ENCODE results near the gene CYBRD1. TPM values are rescaled to one million over a fixed set of nuclear protein-coding genes. Genes with fewer than 3 reads are reported as not detected.

CYBRD1 gene
- total RNA-seq, 1 experiment from 2014 or later, result 7.9 TPM

DNA sequence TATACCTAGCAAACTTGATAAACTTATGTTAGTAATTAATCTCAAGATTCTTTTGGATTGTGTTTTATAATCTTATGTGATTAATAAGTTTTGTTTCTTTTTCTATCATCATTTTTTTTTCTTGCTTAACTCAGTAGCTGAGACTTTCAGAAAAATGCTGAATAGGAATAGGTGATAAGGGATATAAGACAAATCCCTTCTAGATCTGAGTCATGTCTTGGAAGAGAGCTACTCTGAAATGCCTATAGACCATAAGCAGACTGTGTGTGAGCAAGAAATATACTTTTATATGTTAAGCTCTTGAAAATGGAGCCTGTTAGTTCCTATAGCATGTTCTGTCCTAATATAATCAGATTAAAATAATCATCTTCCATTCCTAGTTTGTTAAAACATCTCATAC is 29.6 kb downstream of the CYBRD1 start:
- CTCF ChIA-PET, result no interaction called here
- 0 out of 2 replicates have a peak, but pooled peaks cover 3% of the 10 kb centered on the region for H3K36me3 Mint-ChIP-seq
- POLR2A ChIA-PET, result no interaction called here
- H3K27ac Mint-ChIP-seq, result no peak overlapping the region
- no peaks in the 10 kb centered on the region for H3K27me3 Mint-ChIP-seq (ENCODE audit: low read depth)
- no peak for DNase-seq (ENCODE audit: low spot score)
- H3K4me3 Mint-ChIP-seq, result no peak overlapping the region
- ATAC-seq, result no peak
- H3K4me1 Mint-ChIP-seq, result no peaks in the 10 kb centered on the region
- TF ChIP-seq FOXJ3 (CRISPR knock-in tag; IDR thresholded peaks at IDR 0.05; ENCODE audit: borderline replicate concordance) (no peak), ELF4 (CRISPR knock-in tag; IDR thresholded peaks at IDR 0.05; ENCODE audit: low read depth) (no peak), GTF2I (CRISPR knock-in tag; conservative IDR thresholded peaks at IDR 0.05) (no peak), NFE2L1 (CRISPR knock-in tag; IDR thresholded peaks at IDR 0.05) (no peak), EMX1 (CRISPR knock-in tag; IDR thresholded peaks at IDR 0.05) (no peak), ZMAT4 (CRISPR knock-in tag; IDR thresholded peaks at IDR 0.05) (no peak), ZBTB21 (CRISPR knock-in tag; IDR thresholded peaks at IDR 0.05; ENCODE audit: borderline replicate concordance) (no peak), ZNF138 (CRISPR knock-in tag; conservative IDR thresholded peaks at IDR 0.05) (no peak), ESRRA (CRISPR knock-in tag; IDR thresholded peaks at IDR 0.05; ENCODE audit: borderline replicate concordance) (no peak), TEAD1 (CRISPR knock-in tag; IDR thresholded peaks at IDR 0.05) (no peak), ZNF425 (CRISPR knock-in tag; conservative IDR thresholded peaks at IDR 0.05) (no peak)
- TF ChIP-seq, protein P1, sequence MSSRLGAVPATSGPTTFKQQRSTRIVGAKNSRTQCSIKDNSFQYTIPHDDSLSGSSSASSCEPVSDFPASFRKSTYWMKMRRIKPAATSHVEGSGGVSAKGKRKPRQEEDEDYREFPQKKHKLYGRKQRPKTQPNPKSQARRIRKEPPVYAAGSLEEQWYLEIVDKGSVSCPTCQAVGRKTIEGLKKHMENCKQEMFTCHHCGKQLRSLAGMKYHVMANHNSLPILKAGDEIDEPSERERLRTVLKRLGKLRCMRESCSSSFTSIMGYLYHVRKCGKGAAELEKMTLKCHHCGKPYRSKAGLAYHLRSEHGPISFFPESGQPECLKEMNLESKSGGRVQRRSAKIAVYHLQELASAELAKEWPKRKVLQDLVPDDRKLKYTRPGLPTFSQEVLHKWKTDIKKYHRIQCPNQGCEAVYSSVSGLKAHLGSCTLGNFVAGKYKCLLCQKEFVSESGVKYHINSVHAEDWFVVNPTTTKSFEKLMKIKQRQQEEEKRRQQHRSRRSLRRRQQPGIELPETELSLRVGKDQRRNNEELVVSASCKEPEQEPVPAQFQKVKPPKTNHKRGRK (CRISPR knock-in tag; IDR thresholded peaks at IDR 0.05; ENCODE audit: borderline replicate concordance), result no peak
- TF ChIP-seq, protein P2, sequence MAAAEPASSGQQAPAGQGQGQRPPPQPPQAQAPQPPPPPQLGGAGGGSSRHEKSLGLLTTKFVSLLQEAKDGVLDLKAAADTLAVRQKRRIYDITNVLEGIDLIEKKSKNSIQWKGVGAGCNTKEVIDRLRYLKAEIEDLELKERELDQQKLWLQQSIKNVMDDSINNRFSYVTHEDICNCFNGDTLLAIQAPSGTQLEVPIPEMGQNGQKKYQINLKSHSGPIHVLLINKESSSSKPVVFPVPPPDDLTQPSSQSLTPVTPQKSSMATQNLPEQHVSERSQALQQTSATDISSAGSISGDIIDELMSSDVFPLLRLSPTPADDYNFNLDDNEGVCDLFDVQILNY (CRISPR knock-in tag; IDR thresholded peaks at IDR 0.05), result no peak
- no peaks in the 10 kb centered on the region for H3K9me3 Mint-ChIP-seq

DNA sequence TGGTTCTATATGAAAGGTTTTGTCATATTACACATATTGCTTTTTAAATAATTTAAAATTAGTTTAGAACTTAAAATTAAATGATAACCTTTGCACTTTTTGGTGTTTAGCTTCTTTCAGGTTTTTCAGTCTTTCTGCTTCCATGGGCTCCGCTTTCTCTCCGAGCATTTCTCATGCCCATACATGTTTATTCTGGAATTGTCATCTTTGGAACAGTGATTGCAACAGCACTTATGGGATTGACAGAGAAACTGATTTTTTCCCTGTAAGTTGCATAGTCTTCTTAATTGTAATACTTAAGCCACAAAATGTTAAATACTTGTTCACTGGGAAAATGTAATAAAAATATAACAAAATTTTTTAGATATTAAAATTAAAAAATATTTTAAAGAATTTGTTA is 31.0 kb downstream of the CYBRD1 start:
- DNase-seq (ENCODE audit: low spot score) (no peak), ATAC-seq (no peak)
- ChIA-PET CTCF (no interaction called here), POLR2A (no interaction called here)
- H3K9me3 Mint-ChIP-seq, result no peaks in the 10 kb centered on the region
- H3K4me3 Mint-ChIP-seq, result no peak overlapping the region
- H3K27ac Mint-ChIP-seq, result no peak overlapping the region
- 0 out of 2 replicates have a peak, but pooled peaks cover 3% of the 10 kb centered on the region for H3K36me3 Mint-ChIP-seq
- no peaks in the 10 kb centered on the region for H3K27me3 Mint-ChIP-seq (ENCODE audit: low read depth)
- H3K4me1 Mint-ChIP-seq, result no peaks in the 10 kb centered on the region
- no peak for TF ChIP-seq ZNF532 (CRISPR knock-in tag; IDR thresholded peaks at IDR 0.05; ENCODE audit: borderline replicate concordance)
- TF ChIP-seq SOX15 (CRISPR knock-in tag; IDR thresholded peaks at IDR 0.05), result no peak
- TF ChIP-seq MXD4 (CRISPR knock-in tag; IDR thresholded peaks at IDR 0.05; ENCODE audit: borderline replicate concordance), result no peak
- TF ChIP-seq EMX1 (CRISPR knock-in tag; IDR thresholded peaks at IDR 0.05), result no peak
- TF ChIP-seq SMAD3 (CRISPR knock-in tag; IDR thresholded peaks at IDR 0.05; ENCODE audit: borderline replicate concordance), result no peak
- TF ChIP-seq FOXK1 (CRISPR knock-in tag; IDR thresholded peaks at IDR 0.05), result no peak
- TF ChIP-seq ZNF317 (CRISPR knock-in tag; IDR thresholded peaks at IDR 0.05; ENCODE audit: borderline replicate concordance, low read depth), result no peak
- TF ChIP-seq, protein P3, sequence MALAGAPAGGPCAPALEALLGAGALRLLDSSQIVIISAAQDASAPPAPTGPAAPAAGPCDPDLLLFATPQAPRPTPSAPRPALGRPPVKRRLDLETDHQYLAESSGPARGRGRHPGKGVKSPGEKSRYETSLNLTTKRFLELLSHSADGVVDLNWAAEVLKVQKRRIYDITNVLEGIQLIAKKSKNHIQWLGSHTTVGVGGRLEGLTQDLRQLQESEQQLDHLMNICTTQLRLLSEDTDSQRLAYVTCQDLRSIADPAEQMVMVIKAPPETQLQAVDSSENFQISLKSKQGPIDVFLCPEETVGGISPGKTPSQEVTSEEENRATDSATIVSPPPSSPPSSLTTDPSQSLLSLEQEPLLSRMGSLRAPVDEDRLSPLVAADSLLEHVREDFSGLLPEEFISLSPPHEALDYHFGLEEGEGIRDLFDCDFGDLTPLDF (CRISPR knock-in tag; IDR thresholded peaks at IDR 0.05), result no peak
- no peak for TF ChIP-seq CREM (CRISPR knock-in tag; IDR thresholded peaks at IDR 0.05)
- no peak for TF ChIP-seq RORB (CRISPR knock-in tag; IDR thresholded peaks at IDR 0.05)
- no peak for TF ChIP-seq CBFB (CRISPR knock-in tag; IDR thresholded peaks at IDR 0.05; ENCODE audit: low read depth)
- TF ChIP-seq, protein P4, sequence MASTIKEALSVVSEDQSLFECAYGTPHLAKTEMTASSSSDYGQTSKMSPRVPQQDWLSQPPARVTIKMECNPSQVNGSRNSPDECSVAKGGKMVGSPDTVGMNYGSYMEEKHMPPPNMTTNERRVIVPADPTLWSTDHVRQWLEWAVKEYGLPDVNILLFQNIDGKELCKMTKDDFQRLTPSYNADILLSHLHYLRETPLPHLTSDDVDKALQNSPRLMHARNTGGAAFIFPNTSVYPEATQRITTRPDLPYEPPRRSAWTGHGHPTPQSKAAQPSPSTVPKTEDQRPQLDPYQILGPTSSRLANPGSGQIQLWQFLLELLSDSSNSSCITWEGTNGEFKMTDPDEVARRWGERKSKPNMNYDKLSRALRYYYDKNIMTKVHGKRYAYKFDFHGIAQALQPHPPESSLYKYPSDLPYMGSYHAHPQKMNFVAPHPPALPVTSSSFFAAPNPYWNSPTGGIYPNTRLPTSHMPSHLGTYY (CRISPR knock-in tag; IDR thresholded peaks at IDR 0.05), result no peak

All from WTC11 (cell line).